NK-92 treated with Interleukin-12 subunit alpha and Interleukin-12 subunit beta, amount 100 ng/mL, for 24 hours (cell line): Measurements from ENCODE around the gene KRT75.
"Not testable (repeated sequence)": the region's sequence is repeated elsewhere in the genome, so short reads cannot be mapped to it uniquely, and the experiment has no call there.

Experiments used
- DNase-seq: peaks from one replicate; lab custom pipeline; 2025; lab: John Stamatoyannopoulos, UW

Gene KRT75

GRCh38 chr12:52434081-52434733 is at the start of gene KRT75:
TSS of gene KRT75 (minus strand) at chr12:52434371. CDS start at chr12:52434304, 67 bp downstream.
- DNase-seq, result no peak

- DNase-seq, result no peak
These were observed 45.9 kb upstream of the KRT75 start for GRCh38 chr12:52480073-52480472.

- no peak for DNase-seq
These were observed 43.5 kb upstream of the KRT75 start for GRCh38 chr12:52477651-52478050.

- no peak for DNase-seq
These were observed 40.0 kb upstream of the KRT75 start for GRCh38 chr12:52474212-52474611.

GRCh38 chr12:52473768-52474167 is 39.6 kb upstream of the KRT75 start, which contains the start of gene KRT6C:
TSS of gene KRT6C (minus strand) at chr12:52473805. CDS start at chr12:52473737, 68 bp downstream.
- no peak for DNase-seq

DNA sequence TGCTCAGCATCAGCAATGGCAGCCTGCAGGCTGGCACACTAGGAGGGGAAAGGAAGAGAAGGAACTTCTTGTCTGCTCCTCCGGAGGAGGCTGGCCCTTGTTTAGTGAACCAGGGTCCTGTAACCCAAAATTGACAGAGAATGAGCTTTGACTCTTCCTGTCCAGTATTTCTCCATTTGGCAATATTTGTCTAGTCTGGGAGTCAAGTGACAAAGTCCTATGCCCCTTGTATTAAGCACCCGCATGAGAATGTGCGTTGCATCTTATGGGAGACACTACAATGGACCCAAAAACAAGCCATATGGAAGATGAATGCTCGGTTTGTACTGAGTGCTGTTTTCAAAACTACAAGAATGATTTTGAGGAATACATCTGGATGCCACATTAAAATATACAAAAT is 35.7 kb upstream of the KRT75 start:
- DNase-seq, result no peak

GRCh38 chr12:52464897-52465296 is 30.7 kb upstream of the KRT75 start:
- DNase-seq, result no peak

DNA sequence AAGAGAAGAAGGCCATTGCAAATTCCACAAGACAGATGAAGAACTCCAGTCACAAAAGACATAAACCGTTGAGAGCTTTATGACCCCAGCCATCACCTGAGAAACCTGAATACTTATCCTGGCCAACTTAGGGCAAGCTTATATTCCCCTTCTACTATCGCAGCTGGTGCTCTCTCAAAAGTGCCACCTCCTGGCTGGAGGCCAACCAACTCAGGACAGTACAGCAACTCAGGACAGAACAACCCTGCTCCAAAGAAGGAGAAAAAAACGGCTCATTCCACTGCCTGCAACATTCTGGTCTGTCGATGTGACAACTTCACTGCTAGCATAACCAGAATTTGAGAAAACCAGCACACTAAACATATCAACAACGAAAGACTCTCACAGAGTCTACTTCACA is 27.5 kb upstream of the KRT75 start:
- DNase-seq, result no peak

- no peak for DNase-seq
These were observed 24.7 kb upstream of the KRT75 start for GRCh38 chr12:52458861-52459260.

GRCh38 chr12:52455821-52456220 is 21.6 kb upstream of the KRT75 start:
- no peak for DNase-seq

GRCh38 chr12:52454411-52455201 is 20.4 kb upstream of the KRT75 start:
- DNase-seq, result no peak

DNA sequence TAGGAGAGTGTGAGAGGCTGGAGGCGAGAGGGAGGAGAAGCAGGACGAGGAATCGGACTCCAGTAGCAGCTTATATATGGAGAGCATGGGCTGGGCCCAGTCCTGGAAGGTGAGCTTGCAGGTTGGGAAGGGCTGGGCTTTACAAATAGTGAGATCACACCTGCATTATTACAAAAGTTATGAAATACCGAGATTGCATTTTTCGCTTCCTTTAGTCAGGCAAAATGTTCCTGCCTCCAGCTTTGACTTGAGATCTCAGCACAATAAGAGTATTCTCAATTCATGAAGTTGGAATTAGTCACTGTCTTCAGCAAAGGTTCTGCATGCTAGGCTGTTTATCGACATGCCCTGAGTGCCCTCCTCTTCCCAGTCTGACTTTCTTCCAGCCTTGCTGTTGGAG is 17.9 kb upstream of the KRT75 start, which contains the start of gene KRT6B:
Gene KRT6B (minus strand): TSS at position 46 of the 400 bp plus-strand sequence. CDS start 68 bp downstream, outside the sequence.
- DNase-seq, result no peak

- DNase-seq, result no peak
These were observed 14.1 kb upstream of the KRT75 start for GRCh38 chr12:52448228-52448627.

DNA sequence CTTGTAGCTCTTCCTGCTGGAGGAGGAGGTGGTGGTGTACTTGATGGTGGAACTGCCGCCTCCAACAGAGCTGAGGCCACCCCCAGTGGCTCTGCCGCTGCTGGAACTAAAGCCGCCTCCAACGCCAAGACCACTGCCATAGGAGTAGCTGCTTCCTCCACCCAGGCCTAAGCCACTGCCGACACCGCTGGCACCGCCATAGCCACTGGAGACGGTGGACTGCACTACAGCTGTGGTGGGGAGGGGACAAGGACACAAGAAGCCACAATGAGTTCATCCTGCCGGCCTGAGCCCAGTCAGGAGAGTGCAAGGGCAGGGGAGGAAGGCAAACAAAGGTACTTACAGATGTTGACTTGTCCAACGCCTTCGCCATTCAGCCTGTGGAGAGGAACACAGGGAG is 13.0 kb upstream of the KRT75 start:
- DNase-seq, result not testable (repeated sequence)

DNA sequence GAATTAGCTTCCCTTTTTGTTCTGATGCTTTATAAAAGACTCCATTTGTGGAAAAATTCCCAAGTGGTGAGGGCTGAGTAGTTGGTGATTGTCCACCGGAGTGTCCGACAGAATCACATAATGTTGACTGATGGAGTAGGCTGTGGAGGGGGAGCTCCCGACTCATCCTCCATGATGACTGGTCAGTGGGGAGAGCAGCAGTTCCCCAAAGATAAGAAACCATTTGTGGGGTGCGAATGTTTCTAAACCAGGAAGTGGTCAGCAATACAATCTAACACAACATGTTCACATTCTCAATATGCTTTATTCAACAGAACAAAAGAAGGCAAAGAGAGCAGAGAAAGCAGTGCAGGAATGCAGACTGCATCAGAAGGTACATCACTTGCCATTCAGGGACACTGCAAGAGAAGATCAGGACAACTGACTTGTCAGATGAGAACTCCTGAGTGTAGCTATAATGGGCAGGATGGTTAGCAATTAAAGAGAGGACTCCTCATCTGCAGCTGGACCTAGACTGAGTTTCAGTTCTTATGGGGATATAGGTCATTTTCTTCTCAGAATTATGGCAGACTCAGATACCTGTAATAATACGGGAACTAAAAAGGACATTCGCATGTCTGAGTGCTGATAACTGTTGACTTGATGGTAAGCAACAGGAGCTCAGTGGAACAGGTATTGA is 12.3 kb upstream of the KRT75 start:
- DNase-seq, result no peak

GRCh38 chr12:52445876-52446275 is 11.7 kb upstream of the KRT75 start:
- no peak for DNase-seq

GRCh38 chr12:52444647-52445595 is 10.8 kb upstream of the KRT75 start:
- no peak for DNase-seq

- no peak for DNase-seq
These were observed 9.8 kb upstream of the KRT75 start for GRCh38 chr12:52443966-52444365.

DNA sequence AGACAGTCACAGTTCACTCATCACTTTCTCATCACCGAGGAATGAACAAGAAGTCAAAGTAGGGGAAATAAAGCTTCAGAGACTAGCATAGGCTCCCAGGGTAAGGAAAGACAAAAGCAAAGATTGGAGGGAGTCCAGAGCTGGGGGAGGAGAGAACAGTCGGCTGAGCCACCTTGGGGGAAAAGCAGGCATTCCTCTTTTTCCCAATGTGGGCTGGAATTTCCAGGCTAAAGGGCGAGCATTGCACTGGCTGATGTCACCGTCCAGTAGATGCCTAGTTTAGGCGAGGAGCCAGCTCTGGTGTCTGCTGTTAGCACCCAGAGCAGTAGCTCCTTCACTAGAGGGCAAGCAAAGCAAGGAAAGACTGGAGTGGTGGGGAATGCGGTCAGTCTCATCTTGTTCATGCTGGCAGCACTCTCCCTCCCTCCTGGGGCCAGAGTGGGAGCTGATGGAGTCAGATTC is 8.5 kb upstream of the KRT75 start:
- DNase-seq, result no peak

DNA sequence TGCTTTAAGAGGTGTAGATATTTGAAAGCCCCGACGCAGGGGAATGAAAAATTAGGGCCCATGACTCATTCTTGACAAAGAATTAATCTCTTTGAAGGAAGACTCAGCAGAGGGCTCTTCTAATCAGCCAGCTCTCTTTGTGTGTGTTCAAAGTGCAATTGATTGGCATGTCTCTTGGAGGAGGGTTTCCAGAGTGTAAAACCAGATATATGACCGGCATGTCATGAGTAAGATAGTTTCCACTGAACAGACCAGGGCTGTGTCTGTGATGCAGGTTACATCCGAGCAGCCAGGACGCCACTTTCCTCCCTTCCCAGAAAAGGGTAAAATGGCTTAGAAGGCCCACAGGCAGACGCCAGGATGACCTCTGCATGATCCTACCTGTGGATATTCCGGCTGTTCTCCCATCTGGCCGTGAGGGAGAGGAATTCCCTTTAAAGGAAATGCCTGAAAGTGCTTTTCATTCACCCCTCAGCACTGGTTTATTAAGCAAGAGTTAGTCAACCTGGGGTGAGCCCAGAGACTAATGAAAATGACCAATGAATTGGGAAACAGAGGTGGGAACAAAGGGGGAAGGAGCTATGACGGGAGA is 7.2 kb upstream of the KRT75 start:
- no peak for DNase-seq

GRCh38 chr12:52440821-52441319 is 6.7 kb upstream of the KRT75 start:
- no peak for DNase-seq
